Activated CD8-positive, alpha-beta memory T cell treated with anti-CD3 and anti-CD28 coated beads for 48 hours (primary cell): ENCODE measurements around the gene NDE1.
"Not testable (repeated sequence)": the region's sequence is repeated elsewhere in the genome, so short reads cannot be mapped to it uniquely, and the experiment has no call there.

Experiments
- DNase-seq, 3 experiments: peaks; one replicate each; pipeline ENCODE4 v3.0.0-alpha.2; 2020; ENCODE audit warnings: low read depth in 2 of 3, low spot score in 2 of 3

NDE1 gene

DNA sequence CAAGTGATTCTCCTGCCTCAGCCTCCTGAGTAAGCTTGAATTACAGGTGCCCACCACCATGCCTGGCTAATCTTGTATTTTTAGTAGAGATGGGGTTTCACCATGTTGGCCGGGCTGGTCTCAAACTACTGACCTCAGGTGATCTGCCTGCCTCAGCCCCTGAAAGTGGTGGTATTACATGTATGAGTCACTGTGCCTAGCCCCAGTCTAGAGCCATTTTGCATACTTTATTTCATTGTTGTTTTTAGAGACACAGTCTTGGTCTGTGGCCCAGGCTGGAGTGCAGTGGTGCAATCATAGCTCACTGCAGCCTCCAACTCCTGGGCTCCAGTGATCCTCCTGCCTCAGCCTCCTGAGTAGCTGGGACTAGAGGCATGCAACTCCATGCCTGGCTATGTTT is 42.5 kb downstream of the NDE1 start:
- not testable (repeated sequence) for DNase-seq

DNA sequence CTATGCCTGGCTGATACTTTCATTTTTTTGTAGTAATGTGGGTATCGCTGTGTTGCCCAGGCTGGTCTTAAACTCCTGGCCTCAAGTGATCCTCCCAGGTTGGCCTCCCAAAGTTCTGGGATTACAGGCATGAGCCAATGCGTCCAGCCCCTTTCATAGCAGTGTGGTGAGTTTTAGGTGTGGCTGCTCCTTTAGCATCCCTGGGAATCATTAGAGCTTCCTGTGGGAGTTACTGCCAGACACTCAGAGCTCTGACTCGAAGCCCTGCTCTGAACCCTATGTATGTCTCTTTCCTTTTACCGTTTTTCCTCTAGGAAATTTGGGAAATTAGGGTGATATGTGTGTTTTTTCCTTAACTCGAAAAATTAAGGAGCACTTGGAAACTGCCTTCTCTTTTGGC is 44.5 kb downstream of the NDE1 start:
- no peak for DNase-seq

DNA sequence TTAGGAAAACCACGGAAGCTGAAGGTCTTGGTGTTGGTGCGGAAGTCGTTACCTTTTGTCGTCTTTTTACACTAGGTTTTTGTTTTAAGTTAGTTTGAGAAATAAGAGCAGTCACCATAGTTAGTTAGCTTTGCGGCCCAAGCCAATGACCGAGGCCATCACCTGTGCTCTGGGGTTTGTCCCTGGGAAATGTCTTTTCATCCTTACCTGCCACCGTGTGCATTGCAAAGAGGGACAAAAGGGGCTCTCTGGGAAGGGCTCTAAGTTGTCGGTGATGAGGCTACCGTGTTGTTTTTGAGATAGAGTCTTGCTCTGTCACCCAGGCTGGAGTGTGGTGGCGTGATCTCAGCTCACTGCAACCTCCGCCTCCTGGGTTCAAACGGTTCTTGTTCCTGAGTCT is 49.8 kb downstream of the NDE1 start:
- no peak for DNase-seq

DNA sequence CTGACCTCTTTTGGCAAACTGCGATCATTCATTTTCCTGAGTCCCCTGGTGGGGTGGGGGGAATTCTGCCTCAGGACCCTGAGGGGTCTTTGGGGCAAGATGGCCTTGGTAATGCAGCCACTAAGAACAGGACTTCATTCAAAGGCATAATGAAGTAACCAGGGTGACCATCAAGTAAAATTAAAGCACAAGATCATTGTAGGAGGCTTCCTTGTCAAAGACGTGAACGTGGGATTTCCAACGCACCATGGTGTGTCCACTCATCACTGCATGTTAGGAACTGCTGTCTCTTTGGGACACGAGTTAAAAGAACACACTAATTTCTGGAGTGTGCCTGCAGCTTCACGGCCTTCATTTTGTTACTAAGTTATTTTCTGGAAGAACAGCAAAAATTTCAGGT is 51.3 kb downstream of the NDE1 start:
- DNase-seq, result no peak

DNA sequence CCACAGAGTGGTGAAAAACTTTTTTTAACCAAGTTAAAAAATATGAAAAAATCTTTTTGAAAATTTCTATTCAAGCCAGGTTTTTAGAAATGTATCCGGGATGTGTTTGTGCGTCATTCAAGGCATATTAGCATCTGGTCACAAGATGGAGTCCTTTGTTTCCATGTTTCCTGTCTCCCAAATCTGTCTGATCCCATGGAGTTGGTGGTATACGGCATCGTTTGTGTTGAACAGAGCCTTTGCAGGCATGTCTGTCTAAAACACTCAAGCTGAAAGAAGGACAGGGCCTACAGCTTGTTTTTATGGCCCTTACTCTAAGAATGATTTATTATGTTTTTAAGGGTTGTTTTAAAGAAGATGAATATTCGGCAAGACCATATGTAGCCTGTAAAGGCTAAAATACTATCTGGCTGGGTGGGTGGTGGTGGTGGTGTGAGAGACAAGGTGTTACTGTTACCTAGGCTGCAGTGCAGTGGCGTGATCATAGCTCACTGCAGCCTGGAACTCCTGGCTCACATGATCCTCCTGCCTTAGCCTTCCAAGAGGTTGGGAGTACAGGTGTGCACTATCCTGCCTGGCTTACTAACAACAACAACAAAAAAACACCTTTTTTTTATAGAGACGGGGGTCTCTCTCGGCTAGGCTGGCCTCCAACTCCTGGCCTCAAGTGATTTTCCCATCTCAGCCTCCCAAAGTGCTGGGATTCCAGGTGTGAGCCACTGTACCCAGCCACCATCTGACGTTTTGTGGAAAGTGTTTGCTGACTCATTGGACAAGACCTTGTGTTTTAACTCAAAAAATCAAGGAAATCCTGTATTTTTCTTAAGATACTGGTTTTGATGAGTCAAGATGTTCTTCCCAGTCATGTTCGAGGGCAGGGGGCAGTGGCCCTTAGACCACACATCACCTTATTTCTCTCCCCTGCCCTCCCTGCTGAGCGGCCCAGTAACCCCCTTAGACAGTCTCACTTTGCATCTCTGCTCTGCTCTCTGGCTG is 52.2 kb downstream of the NDE1 start:
- DNase-seq, result no peak

DNA sequence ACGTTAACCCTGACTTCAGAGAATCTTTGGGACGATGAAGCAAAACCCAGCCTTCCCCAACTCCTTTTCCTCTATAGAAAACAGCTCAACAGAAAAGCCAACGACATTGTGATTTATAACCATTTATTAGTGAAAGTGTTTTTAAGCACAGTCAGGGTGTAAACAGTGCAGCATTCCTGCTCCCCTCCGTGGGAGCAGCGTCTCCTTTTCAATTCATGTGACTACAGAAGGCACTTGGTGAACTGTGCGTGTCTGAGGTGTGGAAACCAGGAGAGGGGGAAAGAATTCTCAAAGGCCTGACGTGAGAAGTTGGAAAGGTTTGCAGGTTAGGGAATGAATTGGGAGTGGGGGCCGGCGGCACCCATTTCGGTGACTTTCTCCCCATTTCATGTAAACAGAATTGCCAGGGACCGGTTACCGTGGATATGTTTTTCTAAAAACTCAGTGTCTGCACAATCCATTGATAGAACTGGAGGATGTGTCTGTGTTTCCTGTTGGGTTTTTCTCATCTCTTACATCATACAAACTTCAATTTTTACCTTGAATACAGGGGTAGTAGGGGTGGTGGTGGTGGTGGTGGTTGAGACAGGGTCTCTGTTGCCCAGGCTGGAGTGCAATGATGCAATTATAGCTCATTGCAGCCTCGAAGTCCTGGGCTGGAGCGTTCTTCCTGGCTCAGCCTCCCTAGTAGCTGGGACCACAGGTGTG is 53.1 kb downstream of the NDE1 start:
- DNase-seq, result no peak

DNA sequence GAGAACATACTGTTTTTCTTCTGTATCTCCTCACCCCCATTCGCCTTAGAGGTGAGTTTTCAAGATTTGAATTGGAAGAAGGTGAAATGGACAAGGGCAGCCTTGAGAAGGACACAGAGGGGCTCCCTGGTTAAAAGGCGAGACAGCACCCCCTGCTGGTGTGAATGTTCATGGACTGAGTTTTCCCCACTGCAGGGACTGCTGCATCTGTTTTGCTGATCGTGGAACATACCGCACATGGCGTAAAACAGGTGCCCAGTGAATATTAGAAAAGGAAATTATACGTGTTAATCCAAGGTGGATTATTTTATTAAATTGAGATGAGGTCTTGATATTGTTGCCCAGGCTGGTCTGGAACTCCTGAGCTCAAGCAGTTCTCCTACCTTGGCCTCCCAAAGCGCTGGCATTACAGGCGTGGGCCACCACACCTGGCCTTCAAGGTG is 54.5 kb downstream of the NDE1 start:
- DNase-seq, result peak; percentile 16 to 68 (median 54)

DNA sequence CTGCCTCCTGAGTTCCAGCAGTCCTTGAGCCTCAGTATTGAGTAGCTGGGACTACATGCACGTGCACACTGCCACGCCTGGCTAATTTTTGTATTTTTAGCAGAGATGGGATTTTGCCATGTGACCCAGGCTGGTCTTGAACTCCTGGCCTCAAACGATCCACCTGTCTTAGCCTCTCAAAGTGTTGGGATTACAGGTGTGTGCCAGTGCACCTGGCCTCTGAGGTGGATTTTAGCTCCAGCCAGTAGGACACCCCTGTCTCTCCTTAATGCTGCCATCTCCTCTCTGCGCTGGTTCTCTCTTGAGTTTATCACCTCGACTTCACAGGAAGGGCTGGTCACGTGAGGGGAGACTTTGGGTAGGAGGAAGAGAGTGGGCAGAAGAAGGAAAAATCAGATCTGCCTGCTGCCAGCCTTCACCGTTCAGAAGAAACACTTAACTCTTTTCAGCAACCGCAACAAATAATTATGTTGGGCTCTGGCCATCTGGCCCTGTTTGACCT is 55.1 kb downstream of the NDE1 start:
- no peak for DNase-seq

DNA sequence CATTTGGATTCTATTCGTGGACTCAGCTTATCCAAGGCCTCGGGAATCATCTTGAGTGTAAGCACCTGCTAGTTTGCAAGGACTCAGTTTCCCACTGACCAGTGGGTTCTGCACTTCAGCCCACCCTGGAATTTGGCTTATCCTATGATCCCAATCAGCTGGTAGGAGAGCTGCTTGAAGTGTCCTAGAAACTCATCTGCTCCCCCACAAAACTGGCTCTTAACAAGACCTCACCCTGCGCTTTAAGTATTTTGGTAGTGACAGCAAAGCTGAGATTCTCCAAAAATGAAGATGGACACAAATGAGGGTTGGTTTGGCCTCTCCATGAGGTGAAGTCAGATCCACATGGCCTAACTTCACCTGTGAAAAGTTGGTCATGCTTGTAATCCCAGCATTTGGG is 57.3 kb downstream of the NDE1 start:
- no peak for DNase-seq

DNA sequence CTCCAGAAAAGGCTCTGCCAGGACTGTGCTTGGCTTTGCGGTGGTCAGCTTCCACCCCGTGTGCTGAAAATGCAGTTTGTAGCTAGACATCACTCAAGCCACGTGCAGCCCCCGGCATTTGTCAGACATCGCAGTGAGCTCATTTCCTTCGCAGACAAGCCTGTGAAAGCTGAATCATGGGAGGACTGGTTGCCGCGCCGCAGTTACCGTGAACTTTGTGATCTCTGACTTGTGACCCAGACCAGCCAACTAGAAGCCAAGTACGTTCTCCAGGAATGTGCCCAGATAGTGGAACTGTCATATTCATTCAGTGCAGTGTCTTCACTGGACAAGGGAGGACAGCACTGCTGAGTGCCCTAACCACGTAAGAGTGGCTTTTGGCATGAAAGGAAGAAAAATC is 58.1 kb downstream of the NDE1 start:
- DNase-seq, result no peak

DNA sequence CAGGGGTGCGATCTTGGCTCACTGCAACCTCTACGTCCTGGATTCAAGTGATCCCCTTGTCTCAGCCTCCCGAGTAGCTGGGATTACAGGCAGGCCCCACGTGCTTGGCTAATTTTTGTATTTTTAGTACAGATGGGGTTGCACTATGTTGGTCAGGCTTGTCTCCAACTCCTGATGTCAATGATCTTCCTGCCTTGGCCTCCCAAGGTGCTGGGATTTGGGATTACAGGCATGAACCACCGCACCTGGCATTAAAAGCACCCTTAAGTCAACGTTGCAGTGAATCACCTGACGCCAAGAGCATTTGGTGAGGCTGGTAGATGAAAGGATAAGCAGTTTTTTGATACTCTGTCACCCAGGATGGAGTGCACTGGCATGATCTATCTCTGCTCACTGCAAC is 59.0 kb downstream of the NDE1 start:
- DNase-seq, result no peak

DNA sequence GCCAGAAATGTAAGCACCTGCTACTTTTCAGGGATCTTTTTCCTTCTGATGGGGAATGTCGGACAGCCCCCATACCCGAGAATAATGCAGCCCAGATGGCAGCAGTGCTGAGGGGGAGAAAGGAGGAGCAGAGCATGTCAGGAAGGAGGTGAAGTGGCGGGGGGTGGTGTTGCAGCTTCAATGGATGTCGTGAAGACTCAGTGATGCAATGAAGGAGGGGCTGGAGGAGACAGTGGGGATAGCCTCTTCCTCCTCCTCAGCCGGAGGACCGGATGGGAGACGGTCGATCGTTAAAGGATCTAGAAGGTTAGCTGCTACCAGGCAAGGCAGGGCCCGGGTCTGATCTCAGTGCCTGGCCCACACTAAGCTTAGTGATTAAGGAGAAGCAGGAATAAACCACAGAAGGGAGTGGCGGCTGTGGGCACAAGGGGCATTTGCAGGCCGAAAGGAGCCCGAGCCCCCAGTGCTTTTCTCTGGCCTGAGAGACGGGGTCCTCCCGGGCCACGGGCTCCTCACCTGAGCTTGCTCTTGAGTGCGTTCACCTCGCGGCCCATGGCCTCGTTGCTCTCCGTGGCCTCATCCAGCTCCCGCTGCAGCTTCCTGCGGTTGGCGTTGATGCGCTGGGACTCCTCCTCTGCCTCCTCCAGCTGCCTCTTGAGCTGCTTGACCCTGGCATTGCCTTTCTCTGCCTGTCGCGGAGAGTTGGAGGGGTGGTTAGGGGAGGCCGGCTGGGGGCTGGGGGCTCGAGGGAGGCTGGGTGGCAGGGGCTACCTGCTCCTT is 64.5 kb downstream of the NDE1 start:
- DNase-seq, result no peak

DNA sequence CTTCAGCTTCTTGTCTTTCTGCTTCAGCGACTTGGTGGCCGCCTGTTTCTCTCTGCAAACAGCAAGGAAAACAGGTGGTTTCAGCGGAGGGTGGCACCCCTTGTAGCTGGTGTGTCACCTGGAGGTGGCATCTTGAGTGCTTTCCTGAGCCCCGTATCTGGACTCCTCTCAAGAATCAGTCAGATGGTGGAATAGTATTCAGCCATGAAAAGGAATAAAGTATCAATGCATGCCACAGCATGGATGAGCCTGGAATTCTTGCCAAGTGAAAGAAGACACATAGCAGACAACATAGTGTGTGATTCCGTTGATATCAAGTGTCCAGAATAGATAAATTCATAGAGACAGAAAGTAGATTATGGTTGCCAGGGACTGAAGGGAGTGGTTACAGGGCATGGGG is 65.2 kb downstream of the NDE1 start:
- DNase-seq, result no peak

DNA sequence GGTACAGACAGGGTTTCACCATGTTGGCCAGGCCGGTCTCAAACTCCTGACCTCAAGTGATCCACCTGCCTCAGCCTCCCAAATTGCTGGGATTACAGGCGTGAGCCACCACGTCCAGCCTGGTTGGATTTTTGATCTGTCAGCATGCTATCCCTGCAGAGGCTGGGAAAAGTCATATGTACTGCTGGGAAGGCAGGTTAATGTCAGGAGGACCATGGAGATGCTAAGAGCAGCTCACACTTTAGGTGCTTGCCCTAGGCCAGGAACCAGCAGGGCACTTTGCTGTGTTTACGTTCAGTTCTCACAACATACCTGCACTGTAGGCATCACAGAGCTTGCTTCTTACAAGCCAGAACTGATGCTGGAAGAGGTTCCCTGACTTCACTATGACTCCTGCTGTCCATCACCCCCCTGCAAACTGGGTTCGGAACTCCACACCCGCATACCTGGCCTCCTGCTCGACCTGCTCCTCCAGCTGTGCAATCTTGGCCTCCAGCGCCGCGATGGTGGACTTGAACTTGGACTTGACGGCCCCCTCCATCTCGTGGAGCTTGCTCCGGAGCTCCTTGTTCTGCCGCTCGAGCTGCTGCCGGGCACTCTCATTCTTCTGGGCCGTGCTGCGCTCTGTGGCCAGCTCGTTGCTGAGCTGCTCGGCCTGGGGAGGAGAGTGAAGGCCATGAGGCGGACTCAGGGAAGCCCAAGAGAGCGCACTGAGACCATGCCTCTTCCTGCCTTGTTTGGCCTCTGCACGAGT is 66.8 kb downstream of the NDE1 start:
- no peak for DNase-seq

DNA sequence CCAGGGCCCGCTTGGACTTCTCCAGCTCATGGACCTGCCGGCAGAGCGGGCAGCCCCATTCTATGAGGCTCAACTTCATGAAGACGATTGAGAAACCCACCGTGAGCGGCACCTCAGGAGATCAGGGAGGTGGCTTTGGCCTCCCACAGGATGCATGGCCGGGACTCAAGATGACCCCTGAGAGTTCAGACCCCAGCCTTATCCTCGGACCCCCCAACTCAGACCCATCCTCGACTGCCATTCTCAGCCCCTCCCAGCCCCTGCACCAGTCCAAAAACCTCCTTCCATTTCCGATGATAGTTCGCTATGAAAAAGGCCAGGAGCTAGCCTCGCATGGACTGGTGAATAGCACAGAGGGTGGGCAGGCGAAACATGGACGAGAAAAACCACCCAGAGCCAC is 71.0 kb downstream of the NDE1 start:
- no peak for DNase-seq

DNA sequence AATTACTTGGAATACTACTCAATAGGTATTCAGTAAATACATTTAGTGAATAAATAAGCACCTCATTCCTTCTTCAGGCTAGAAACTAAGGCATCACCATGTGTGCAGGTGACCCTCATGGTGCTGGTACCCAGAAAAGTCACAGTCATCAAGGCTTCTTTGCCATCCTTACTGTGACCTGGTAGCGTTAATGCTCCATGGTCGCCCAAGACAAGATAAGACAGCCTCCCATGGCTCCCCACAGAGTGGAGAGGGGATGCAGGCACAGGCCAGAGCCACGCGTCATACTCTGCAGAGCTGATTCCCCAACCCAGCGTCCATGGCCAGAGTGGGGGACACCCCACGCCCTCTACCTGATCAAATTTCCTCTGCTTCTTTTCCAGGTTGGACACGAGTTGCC is 73.8 kb downstream of the NDE1 start:
- no peak for DNase-seq

DNA sequence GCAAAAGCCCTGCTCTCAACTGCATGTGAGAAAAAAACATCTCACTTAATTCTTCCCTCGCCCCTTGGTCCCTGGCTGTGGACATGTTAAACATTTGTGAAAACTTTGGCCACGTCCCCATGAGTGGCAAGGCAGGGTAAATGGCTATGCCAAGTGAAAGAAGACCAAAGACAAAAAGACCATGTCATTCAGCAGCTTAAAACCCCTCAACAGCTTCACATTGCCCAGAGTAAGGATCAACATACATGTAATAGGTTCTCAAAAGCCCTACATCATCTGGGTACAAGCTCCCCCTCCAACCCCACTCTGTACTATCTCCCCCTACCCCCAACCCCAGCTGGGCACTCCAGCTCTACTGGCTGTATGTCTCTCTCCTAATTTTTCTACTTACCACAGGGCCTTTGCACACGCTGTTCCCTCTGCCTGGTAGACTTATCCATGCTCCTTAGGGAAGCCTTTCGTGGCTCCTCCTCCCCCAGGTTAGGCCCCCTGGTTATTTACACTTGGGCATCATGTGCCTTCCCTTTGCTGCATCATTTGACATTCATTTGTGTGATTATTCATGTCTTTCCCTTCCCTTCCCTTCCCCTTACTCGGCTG is 75.7 kb downstream of the NDE1 start:
- DNase-seq, result no peak

DNA sequence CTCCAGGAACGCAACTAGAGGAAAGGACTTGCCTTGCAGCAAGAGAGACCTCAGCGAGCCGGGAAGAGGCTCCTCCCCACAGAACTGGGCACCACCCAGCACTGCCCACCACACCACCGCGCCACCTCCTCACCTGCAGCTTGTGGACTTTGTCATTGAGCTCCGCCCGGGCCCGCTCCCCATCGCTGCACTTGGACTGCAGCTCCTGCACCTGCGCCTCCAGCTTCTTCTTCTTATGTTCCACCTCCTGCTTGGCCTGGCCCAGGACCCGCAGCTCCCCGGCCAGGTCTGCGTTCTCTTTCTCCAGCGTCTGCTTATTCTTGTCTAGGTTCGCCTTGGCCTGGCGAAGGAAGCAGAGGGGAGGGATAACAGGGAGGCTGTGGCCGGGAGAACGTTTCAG is 76.7 kb downstream of the NDE1 start:
- no peak for DNase-seq

DNA sequence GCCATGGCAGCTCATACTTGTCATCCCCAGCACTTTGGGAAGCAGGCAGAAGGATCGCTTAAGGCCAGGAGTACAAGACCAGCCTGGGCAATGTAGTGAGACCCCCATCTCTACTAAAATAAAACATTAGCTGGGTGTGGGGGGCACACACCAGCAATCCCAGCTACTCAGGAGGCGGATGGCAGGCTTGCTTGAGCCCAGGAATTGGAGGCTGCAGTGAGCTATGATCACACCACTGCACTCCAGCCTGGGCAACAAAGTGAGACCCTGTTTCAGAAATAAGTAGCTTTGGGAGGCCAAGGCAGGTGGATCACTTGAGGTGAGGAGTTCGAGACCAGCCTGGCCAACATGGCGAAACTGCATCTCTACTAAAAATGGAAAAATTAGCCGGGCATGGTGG is 77.7 kb downstream of the NDE1 start:
- not testable (repeated sequence) for DNase-seq

DNA sequence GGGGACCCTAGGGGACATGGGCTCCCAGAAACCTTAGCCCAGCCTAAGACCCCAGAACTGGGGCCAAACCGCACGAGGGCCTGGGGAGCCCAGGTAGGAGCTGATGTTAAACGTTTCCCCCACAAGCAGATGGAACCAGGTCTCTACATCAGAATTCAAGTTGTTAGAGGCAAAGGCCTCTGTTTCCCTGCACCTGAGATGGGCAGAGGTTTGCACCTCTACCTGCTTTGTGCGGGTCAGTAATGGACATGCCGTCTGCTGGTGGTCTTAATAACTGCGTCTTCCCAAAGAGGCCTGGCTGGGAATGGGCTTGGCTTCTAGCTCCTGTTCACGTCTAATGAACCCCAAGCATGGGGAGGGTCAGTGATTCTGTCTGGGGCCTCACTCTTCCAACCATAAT is 79.1 kb downstream of the NDE1 start:
- no peak for DNase-seq
